ENCODE data around the gene PLEKHA5. TPM values are rescaled to one million over a fixed set of nuclear protein-coding genes. Genes with fewer than 3 reads are reported as not detected.

The PLEKHA5 gene
- total and polyA plus RNA-seq, 2 experiments from 2014 or later = 88.4 to 103 TPM

- no peak overlapping the region for H3K27ac ChIP-seq
- no peaks in the 10 kb centered on the region for H3K9me3 ChIP-seq (ENCODE audit: low read depth)
- DNase-seq (ENCODE audit: low read depth in 1 of 2, low spot score in 1 of 2) = no peak
- no peaks in the 10 kb centered on the region for H3K27me3 ChIP-seq
- H3K4me3 ChIP-seq = no peak overlapping the region
- H3K4me1 ChIP-seq (ENCODE audit: low read depth) = no peaks in the 10 kb centered on the region
- H3K36me3 ChIP-seq = no peaks in the 10 kb centered on the region
- TF ChIP-seq CTCF (IDR thresholded peaks at IDR 0.05; ENCODE audit: low read depth, low read length) = no peak
Measured at GRCh38 chr12:19402211-19402610, 272.7 kb downstream of the PLEKHA5 start.

- Histone ChIP-seq H3K4me1 (ENCODE audit: low read depth) (no peaks in the 10 kb centered on the region), H3K27ac (no peak overlapping the region), H3K9me3 (ENCODE audit: low read depth) (no peaks in the 10 kb centered on the region), H3K36me3 (no peaks in the 10 kb centered on the region), H3K27me3 (no peaks in the 10 kb centered on the region), H3K4me3 (no peak overlapping the region)
- TF ChIP-seq CTCF (IDR thresholded peaks at IDR 0.05; ENCODE audit: low read depth, low read length) = no peak
- DNase-seq (ENCODE audit: low read depth in 1 of 2, low spot score in 1 of 2) = peak; percentile 23 to 83
Measured at GRCh38 chr12:19402743-19403431, 273.4 kb downstream of the PLEKHA5 start.

- Histone ChIP-seq H3K4me3 (no peak overlapping the region), H3K27me3 (no peaks in the 10 kb centered on the region), H3K9me3 (ENCODE audit: low read depth) (no peaks in the 10 kb centered on the region), H3K36me3 (no peaks in the 10 kb centered on the region), H3K4me1 (ENCODE audit: low read depth) (no peaks in the 10 kb centered on the region), H3K27ac (no peak overlapping the region)
- no peak for TF ChIP-seq CTCF (IDR thresholded peaks at IDR 0.05; ENCODE audit: low read depth, low read length)
- DNase-seq (ENCODE audit: low read depth in 1 of 2, low spot score in 1 of 2) = no peak
Measured at GRCh38 chr12:19404242-19404880, 274.8 kb downstream of the PLEKHA5 start.

- H3K9me3 ChIP-seq (ENCODE audit: low read depth) = no peaks in the 10 kb centered on the region
- DNase-seq (ENCODE audit: low read depth in 1 of 2, low spot score in 1 of 2) = peak in 1 of 2 donors; percentile 63
- no peaks in the 10 kb centered on the region for H3K27me3 ChIP-seq
- no peak overlapping the region for H3K27ac ChIP-seq
- H3K36me3 ChIP-seq = no peaks in the 10 kb centered on the region
- no peak overlapping the region for H3K4me3 ChIP-seq
- peaks cover 5% of the 10 kb centered on the region for H3K4me1 ChIP-seq (ENCODE audit: low read depth)
- TF ChIP-seq CTCF (IDR thresholded peaks at IDR 0.05; ENCODE audit: low read depth, low read length) = no peak
Measured at GRCh38 chr12:19409376-19409775, 279.8 kb downstream of the PLEKHA5 start.

- H3K36me3 ChIP-seq = no peaks in the 10 kb centered on the region
- H3K4me3 ChIP-seq = no peak overlapping the region
- H3K9me3 ChIP-seq (ENCODE audit: low read depth) = no peaks in the 10 kb centered on the region
- peaks cover 5% of the 10 kb centered on the region for H3K4me1 ChIP-seq (ENCODE audit: low read depth)
- H3K27me3 ChIP-seq = no peaks in the 10 kb centered on the region
- H3K27ac ChIP-seq = no peak overlapping the region
- peak in 1 of 2 donors; percentile 30 for DNase-seq (ENCODE audit: low read depth in 1 of 2, low spot score in 1 of 2)
- TF ChIP-seq CTCF (IDR thresholded peaks at IDR 0.05; ENCODE audit: low read depth, low read length) = no peak
Measured at GRCh38 chr12:19410211-19410610, 280.7 kb downstream of the PLEKHA5 start.

All from cardiac muscle cell (in vitro differentiated cells and primary cell).